Uterus (tissue), 4 donors: ENCODE data around the gene IGFL4. TPM values are rescaled to one million over a fixed set of nuclear protein-coding genes. Genes with fewer than 3 reads are reported as not detected.

Experiments
- DNase-seq, 2 donors: peaks; one replicate each; pipeline ENCODE4 v3.0.0-alpha.2; 2019 to 2020
- H3K27ac ChIP-seq, 2 donors: fragments of 200-600 bp; sonication (generic); 1 replicate in 1 of 2; 2 replicates in 1 of 2; pipeline ENCODE4 v1.5.1; 2016 to 2018
- H3K27me3 ChIP-seq, 2 donors: fragments of 200-600 bp; sonication (generic); one replicate each; pipeline ENCODE4 v1.5.1; 2018 to 2019; ENCODE audit warnings: control low read depth in 1 of 2
- H3K36me3 ChIP-seq, 2 donors: fragments of 200-600 bp; sonication (generic); one replicate each; pipeline ENCODE4 v1.5.1; 2019; ENCODE audit warnings: control low read depth in 1 of 2
- H3K4me1 ChIP-seq, 2 donors: fragments of 200-600 bp; sonication (generic); one replicate each; pipeline ENCODE4 v1.5.1; 2018 to 2019; ENCODE audit warnings: control low read depth in 1 of 2
- H3K4me3 ChIP-seq, 2 donors: fragments of 200-600 bp; sonication (generic); 1 replicate in 1 of 2; 2 replicates in 1 of 2; pipeline ENCODE4 v1.5.1; 2018 to 2019; ENCODE audit warnings: mild to moderate bottlenecking in 1 of 2
- H3K9me3 ChIP-seq, 2 donors: fragments of 200-600 bp; sonication (generic); one replicate each; pipeline ENCODE4 v1.5.1; 2019; ENCODE audit warnings: control low read depth in 1 of 2
- CTCF ChIP-seq, 4 experiments: fragments of 200-600 bp in 2 of 4; fragments of 450-650 bp in 2 of 4; sonication (generic) in 2 of 4; IDR thresholded peaks; one replicate each; pipeline ENCODE4 v1.5.1; 2016 to 2019; ENCODE audit warnings: antibody characterized with exemption in 4 of 4, mild to moderate bottlenecking in 2 of 4, moderate library complexity in 1 of 4
- POLR2A ChIP-seq, 2 donors: fragments of 450-650 bp; IDR thresholded peaks; one replicate each; pipeline ENCODE4 v1.6.1; 2016; ENCODE audit warnings: antibody characterized with exemption in 2 of 2, mild to moderate bottlenecking in 1 of 2, moderate library complexity in 1 of 2
- intact Hi-C: fragments of 100-400 bp; cut with DNase I; formaldehyde crosslinking; loops from one replicate; pipeline ENCODE4 v1.15.1; 2023; ENCODE audit warnings: low total_unique reads
- total RNA-seq, 4 donors: library from RNA; depleted of rRNA in 3 of 4; stranded (reverse); fragments of >200 nt in 3 of 4; gene quantifications; one replicate each; pipeline versions ENCODE4 v1.1.0 to v1.2.4, GENCODE V29; 2014 to 2023
- donor health status: DM: yes; HTN: yes; CAD: no.

IGFL4 gene
- total RNA-seq, 4 donors from 2014 or later, result not detected

DNA sequence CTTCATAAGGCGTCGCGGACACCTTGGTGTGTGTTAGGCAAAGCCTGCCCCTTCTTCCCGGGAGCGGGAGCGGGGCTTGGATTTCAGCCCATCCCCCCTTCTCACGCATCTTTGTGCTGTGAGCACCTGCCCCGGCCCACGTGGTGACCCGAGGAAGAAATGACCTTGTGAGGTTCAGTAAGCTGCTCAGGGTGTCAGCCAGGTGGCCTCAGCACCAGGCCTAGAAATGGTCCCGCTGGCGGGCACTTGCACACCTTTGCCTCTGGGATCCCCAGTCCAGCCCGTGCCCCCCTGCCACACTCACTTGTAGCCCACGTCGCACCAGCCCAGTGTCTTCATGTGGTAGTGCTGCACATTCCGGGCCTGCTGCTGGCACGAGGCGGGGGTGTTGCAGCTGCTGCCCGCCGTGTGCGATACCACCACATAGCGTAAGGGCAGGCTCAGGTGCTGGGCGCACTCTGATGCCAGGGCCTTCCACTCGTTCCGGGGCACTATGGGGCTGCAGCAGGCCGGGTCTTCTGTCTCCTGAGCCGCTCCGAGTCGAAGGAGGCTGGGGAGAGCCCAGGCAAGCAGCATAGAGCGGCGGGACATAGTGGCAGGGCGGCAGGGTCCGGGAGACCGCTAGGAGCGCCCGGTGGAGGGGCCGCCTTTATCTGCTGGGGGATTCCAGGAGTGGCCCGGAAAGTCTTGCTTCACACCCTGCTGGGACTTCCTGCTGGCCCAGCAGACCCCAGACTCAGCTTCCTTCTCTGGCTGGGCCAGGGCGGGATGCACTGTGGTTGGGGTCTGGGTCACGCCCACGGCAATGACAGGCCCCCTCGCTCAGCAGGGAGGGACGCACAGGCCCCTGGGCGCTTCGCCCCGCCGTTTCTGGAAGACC lies 18.1 kb downstream of the IGFL4 start, which contains the start of gene PGLYRP1:
Gene PGLYRP1, minus strand, starts transcription at position 623 of the 880 bp plus-strand sequence. Its CDS starts 32 bp downstream, at position 591.
- TF ChIP-seq POLR2A (IDR thresholded peaks at IDR 0.05), result no peak
- TF ChIP-seq CTCF (IDR thresholded peaks at IDR 0.05), result no peak
- no peak for DNase-seq
- intact Hi-C loops, result no loop called here
- peaks cover 0 to 21% of the 10 kb centered on the region in 2 donors for H3K27me3 ChIP-seq
- no peak within 1 kb of the TSS for H3K27ac ChIP-seq
- no peak within 1 kb of the TSS for H3K4me3 ChIP-seq
- H3K36me3 ChIP-seq, result no peaks in the 10 kb centered on the region
- no peaks in the 10 kb centered on the region for H3K4me1 ChIP-seq
- no peaks in the 10 kb centered on the region for H3K9me3 ChIP-seq

GRCh38 chr19:46022061-46022430 lies 18.8 kb downstream of the IGFL4 start:
- H3K4me3 ChIP-seq, result no peak overlapping the region
- no peaks in the 10 kb centered on the region for H3K9me3 ChIP-seq
- H3K4me1 ChIP-seq, result no peaks in the 10 kb centered on the region
- no peak overlapping the region for H3K27ac ChIP-seq
- H3K27me3 ChIP-seq, result peaks cover 0 to 21% of the 10 kb centered on the region in 2 donors
- no peak for DNase-seq
- no peaks in the 10 kb centered on the region for H3K36me3 ChIP-seq
- intact Hi-C loops, result no loop called here
- TF ChIP-seq CTCF (IDR thresholded peaks at IDR 0.05) (no peak), POLR2A (IDR thresholded peaks at IDR 0.05) (no peak)

GRCh38 chr19:46021531-46022041 lies 19.2 kb downstream of the IGFL4 start:
- no peak overlapping the region for H3K4me3 ChIP-seq
- no peaks in the 10 kb centered on the region for H3K36me3 ChIP-seq
- no peak for DNase-seq
- H3K27me3 ChIP-seq, result peaks cover 0 to 21% of the 10 kb centered on the region in 2 donors
- no peaks in the 10 kb centered on the region for H3K4me1 ChIP-seq
- no peaks in the 10 kb centered on the region for H3K9me3 ChIP-seq
- intact Hi-C loops, result no loop called here
- TF ChIP-seq POLR2A (IDR thresholded peaks at IDR 0.05) (no peak), CTCF (IDR thresholded peaks at IDR 0.05) (no peak)
- no peak overlapping the region for H3K27ac ChIP-seq

DNA sequence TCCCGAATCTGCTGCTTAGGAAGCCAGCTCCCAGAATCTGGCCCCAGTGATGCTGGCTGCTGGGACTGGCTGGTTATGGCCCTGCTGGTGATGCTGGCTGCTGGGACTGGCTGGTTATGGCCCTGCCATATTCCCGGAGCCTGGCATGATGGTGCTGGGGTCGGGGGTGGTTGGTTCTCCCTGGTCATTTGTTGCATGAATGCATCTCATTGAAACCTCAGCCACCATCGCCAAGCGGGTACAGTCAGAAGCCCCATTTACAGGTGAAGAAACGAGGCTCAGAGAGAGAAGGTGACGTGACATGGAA lies 20.0 kb downstream of the IGFL4 start:
- no peaks in the 10 kb centered on the region for H3K9me3 ChIP-seq
- no peak for DNase-seq
- peaks cover 0 to 21% of the 10 kb centered on the region in 2 donors for H3K27me3 ChIP-seq
- no peaks in the 10 kb centered on the region for H3K36me3 ChIP-seq
- TF ChIP-seq POLR2A (IDR thresholded peaks at IDR 0.05) (no peak), CTCF (IDR thresholded peaks at IDR 0.05) (no peak)
- H3K27ac ChIP-seq, result no peak overlapping the region
- H3K4me3 ChIP-seq, result no peak overlapping the region
- H3K4me1 ChIP-seq, result peaks cover 0 to 5% of the 10 kb centered on the region in 2 donors
- intact Hi-C loops, result no loop called here

- no peak for TF ChIP-seq CTCF (IDR thresholded peaks at IDR 0.05)
- no peak for TF ChIP-seq POLR2A (IDR thresholded peaks at IDR 0.05)
- intact Hi-C loops, result no loop called here
- H3K27ac ChIP-seq, result no peak overlapping the region
- no peak overlapping the region for H3K4me3 ChIP-seq
- DNase-seq, result no peak
- peaks cover 0 to 19% of the 10 kb centered on the region in 2 donors for H3K27me3 ChIP-seq
- no peaks in the 10 kb centered on the region for H3K36me3 ChIP-seq
- H3K9me3 ChIP-seq, result no peaks in the 10 kb centered on the region
- peaks cover 0 to 16% of the 10 kb centered on the region in 2 donors for H3K4me1 ChIP-seq
Observed at GRCh38 chr19:46019270-46019669, 21.5 kb downstream of the IGFL4 start.
